Left ventricle myocardium inferior (tissue), 1 donor: ENCODE measurements around the gene SEZ6L2. TPM values are rescaled to one million over a fixed set of nuclear protein-coding genes. Genes with fewer than 3 reads are reported as not detected.

Experiments
- DNase-seq: peaks from one replicate; pipeline ENCODE4 v3.0.0-alpha.2; 2020
- H3K27ac ChIP-seq: fragments of 200-600 bp; replicated peaks from 2 replicates; pipeline ENCODE4 v1.8.0; 2021
- H3K27me3 ChIP-seq: fragments of 200-600 bp; 2 replicates; pipeline ENCODE4 v1.8.0; 2021; ENCODE audit warnings: low read depth
- H3K36me3 ChIP-seq: fragments of 200-600 bp; 2 replicates; pipeline ENCODE4 v1.8.0; 2021
- H3K4me1 ChIP-seq: fragments of 200-600 bp; 2 replicates; pipeline ENCODE4 v1.8.0; 2021
- H3K4me3 ChIP-seq: fragments of 200-600 bp; 2 replicates; pipeline ENCODE4 v1.8.0; 2021; ENCODE audit warnings: mild to moderate bottlenecking, moderate library complexity
- H3K9me3 ChIP-seq: fragments of 200-600 bp; replicated peaks from 2 replicates; pipeline ENCODE4 v1.8.0; 2021
- CTCF ChIP-seq: fragments of 200-600 bp; IDR thresholded peaks from 2 replicates; pipeline ENCODE4 v1.8.0; 2021; ENCODE audit warnings: antibody characterized with exemption, mild to moderate bottlenecking, borderline replicate concordance
- intact Hi-C: fragments of 100-400 bp; cut with micrococcal nuclease; formaldehyde crosslinking; loops from one replicate; pipeline ENCODE4 v1.11.0; 2022
- total RNA-seq: library from RNA; stranded (reverse); fragmentation: NEBNext Ultra II Directional; extraction: Animal tissue kit (Norgen Biotek cat#: 25700); gene quantifications from one replicate; pipeline ENCODE4 v1.2.1, GENCODE V29; 2021
- donor health status: DM: no; HTN: yes; CAD: no; lungs with severe emphysema.

Gene SEZ6L2
- total RNA-seq, 1 donor from 2014 or later, result 0.38 TPM

GRCh38 chr16:29841631-29842030 lies 57.7 kb downstream of the SEZ6L2 start:
- intact Hi-C loops, result no loop called here
- no peak for DNase-seq
- Histone ChIP-seq H3K27ac (no peak overlapping the region), H3K9me3 (no peaks in the 10 kb centered on the region), H3K27me3 (no peaks in the 10 kb centered on the region), H3K4me1 (peaks cover 6% of the 10 kb centered on the region), H3K4me3 (no peak overlapping the region), H3K36me3 (peaks cover 94% of the 10 kb centered on the region)
- no peak for TF ChIP-seq CTCF

GRCh38 chr16:29840240-29840639 lies 59.1 kb downstream of the SEZ6L2 start:
- TF ChIP-seq CTCF, result no peak
- Histone ChIP-seq H3K4me3 (no peak overlapping the region), H3K27ac (no peak overlapping the region), H3K36me3 (peaks cover 92% of the 10 kb centered on the region), H3K4me1 (peaks cover 6% of the 10 kb centered on the region), H3K9me3 (no peaks in the 10 kb centered on the region), H3K27me3 (no peaks in the 10 kb centered on the region)
- intact Hi-C loops, result no loop called here
- no peak for DNase-seq

GRCh38 chr16:29839822-29840221 lies 59.5 kb downstream of the SEZ6L2 start:
- Histone ChIP-seq H3K4me3 (no peak overlapping the region), H3K4me1 (peaks cover 6% of the 10 kb centered on the region), H3K27me3 (no peaks in the 10 kb centered on the region), H3K9me3 (no peaks in the 10 kb centered on the region), H3K27ac (no peak overlapping the region), H3K36me3 (peaks cover 92% of the 10 kb centered on the region)
- TF ChIP-seq CTCF, result no peak
- DNase-seq, result no peak
- intact Hi-C loops, result no loop called here

- Histone ChIP-seq H3K27ac (no peak overlapping the region), H3K9me3 (no peaks in the 10 kb centered on the region), H3K27me3 (no peaks in the 10 kb centered on the region), H3K4me3 (no peak overlapping the region), H3K36me3 (peaks cover 96% of the 10 kb centered on the region), H3K4me1 (peaks cover 6% of the 10 kb centered on the region)
- DNase-seq, result no peak
- no peak for TF ChIP-seq CTCF
- intact Hi-C loops, result no loop called here
Measured at GRCh38 chr16:29837841-29838240, 61.5 kb downstream of the SEZ6L2 start.

- intact Hi-C loops, result no loop called here
- peaks cover 8% of the 10 kb centered on the region for H3K4me1 ChIP-seq
- no peak for TF ChIP-seq CTCF
- DNase-seq, result no peak
- H3K36me3 ChIP-seq, result peaks cover 92% of the 10 kb centered on the region
- no peaks in the 10 kb centered on the region for H3K9me3 ChIP-seq
- no peak overlapping the region for H3K27ac ChIP-seq
- H3K4me3 ChIP-seq, result no peak overlapping the region
- H3K27me3 ChIP-seq, result no peaks in the 10 kb centered on the region
Measured at GRCh38 chr16:29836623-29837022, 62.7 kb downstream of the SEZ6L2 start.

GRCh38 chr16:29835926-29836325 lies 63.4 kb downstream of the SEZ6L2 start:
- no peaks in the 10 kb centered on the region for H3K27me3 ChIP-seq
- intact Hi-C loops, result no loop called here
- no peak for DNase-seq
- H3K4me1 ChIP-seq, result peaks cover 15% of the 10 kb centered on the region
- no peak for TF ChIP-seq CTCF
- peaks cover 92% of the 10 kb centered on the region for H3K36me3 ChIP-seq
- H3K4me3 ChIP-seq, result no peak overlapping the region
- no peaks in the 10 kb centered on the region for H3K9me3 ChIP-seq
- no peak overlapping the region for H3K27ac ChIP-seq
